Mucosa of descending colon (tissue), 3 donors: ENCODE measurements around the gene ARHGAP6. TPM values are rescaled to one million over a fixed set of nuclear protein-coding genes. Genes with fewer than 3 reads are reported as not detected.

Experiments
- ATAC-seq: fragments of 200-7000 bp; cut with Tn5 transposase; one replicate; pipeline ENCODE4 v1.9.1; 2020; ENCODE audit warnings: mild to moderate bottlenecking, moderate library complexity
- DNase-seq, 3 donors: peaks; one replicate each; pipeline ENCODE4 v3.0.0-alpha.2; 2020
- H3K36me3 ChIP-seq: fragments of 200-600 bp; one replicate; pipeline ENCODE4 v1.8.0; 2021; ENCODE audit warnings: low read depth, mild to moderate bottlenecking
- H3K4me1 ChIP-seq: fragments of 200-600 bp; one replicate; pipeline ENCODE4 v1.8.0; 2021; ENCODE audit warnings: low read depth, mild to moderate bottlenecking
- H3K4me3 ChIP-seq: fragments of 200-600 bp; one replicate; pipeline ENCODE4 v1.8.0; 2021; ENCODE audit warnings: mild to moderate bottlenecking
- H3K9me3 ChIP-seq: fragments of 200-600 bp; one replicate; pipeline ENCODE4 v1.8.0; 2021; ENCODE audit warnings: mild to moderate bottlenecking
- intact Hi-C, 2 donors: fragments of 100-400 bp; cut with DNase I in 1 of 2; cut with micrococcal nuclease in 1 of 2; formaldehyde crosslinking; loops; one replicate each; pipeline versions ENCODE4 v1.11.0 to v1.11.1; 2022; cut with DNase I, micrococcal nuclease
- total RNA-seq, 3 donors: library from RNA; stranded (reverse); fragmentation: NEBNext Ultra II Directional in 2 of 3; extraction: Animal tissue kit (Norgen Biotek cat#: 25700) in 2 of 3; gene quantifications; one replicate each; pipeline versions ENCODE4 v1.2.1 to v1.2.4, GENCODE V29; 2021 to 2023
- TF ChIP-seq, protein P1 (sequence below): fragments of 200-600 bp; IDR thresholded peaks from one replicate; pipeline ENCODE4 v1.8.0; 2022; ENCODE audit warnings: antibody characterized with exemption, mild to moderate bottlenecking
- donor health status: DM: no; HTN: no; CAD: no; lungs with moderate emphysema.
- donor health status: DM: no; HTN: no; CAD: no.
- donor health status: DM: no; HTN: yes; CAD: no.

ARHGAP6 gene
- total RNA-seq, 3 donors from 2014 or later = 2.2 to 41.5 (median 4.4) TPM

DNA sequence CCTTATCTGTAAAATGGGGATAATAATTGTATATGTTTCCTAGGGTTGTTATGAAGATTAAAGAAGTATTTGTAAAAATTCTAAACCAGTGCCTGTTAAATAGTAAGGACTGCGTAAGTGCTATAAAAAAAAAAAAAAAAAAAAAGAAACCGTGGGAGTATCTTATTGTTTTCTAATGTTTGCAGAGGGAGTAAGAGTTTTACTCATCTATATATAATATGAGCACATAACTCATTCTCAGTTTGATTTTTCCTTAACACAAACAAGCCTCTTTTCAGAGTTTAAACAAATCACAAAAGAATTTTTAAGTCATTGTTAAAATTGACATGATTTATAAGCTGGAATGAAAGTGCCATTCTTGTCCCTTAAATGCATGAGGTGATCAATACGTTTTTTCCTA lies 267.6 kb downstream of the ARHGAP6 start:
- H3K9me3 ChIP-seq = no peaks in the 10 kb centered on the region
- H3K36me3 ChIP-seq = no peaks in the 10 kb centered on the region
- intact Hi-C loops = no loop called here
- H3K4me3 ChIP-seq = no peak overlapping the region
- ATAC-seq (no peak), DNase-seq (no peak)
- no peaks in the 10 kb centered on the region for H3K4me1 ChIP-seq
- TF ChIP-seq, protein P1, sequence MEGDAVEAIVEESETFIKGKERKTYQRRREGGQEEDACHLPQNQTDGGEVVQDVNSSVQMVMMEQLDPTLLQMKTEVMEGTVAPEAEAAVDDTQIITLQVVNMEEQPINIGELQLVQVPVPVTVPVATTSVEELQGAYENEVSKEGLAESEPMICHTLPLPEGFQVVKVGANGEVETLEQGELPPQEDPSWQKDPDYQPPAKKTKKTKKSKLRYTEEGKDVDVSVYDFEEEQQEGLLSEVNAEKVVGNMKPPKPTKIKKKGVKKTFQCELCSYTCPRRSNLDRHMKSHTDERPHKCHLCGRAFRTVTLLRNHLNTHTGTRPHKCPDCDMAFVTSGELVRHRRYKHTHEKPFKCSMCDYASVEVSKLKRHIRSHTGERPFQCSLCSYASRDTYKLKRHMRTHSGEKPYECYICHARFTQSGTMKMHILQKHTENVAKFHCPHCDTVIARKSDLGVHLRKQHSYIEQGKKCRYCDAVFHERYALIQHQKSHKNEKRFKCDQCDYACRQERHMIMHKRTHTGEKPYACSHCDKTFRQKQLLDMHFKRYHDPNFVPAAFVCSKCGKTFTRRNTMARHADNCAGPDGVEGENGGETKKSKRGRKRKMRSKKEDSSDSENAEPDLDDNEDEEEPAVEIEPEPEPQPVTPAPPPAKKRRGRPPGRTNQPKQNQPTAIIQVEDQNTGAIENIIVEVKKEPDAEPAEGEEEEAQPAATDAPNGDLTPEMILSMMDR = no peak

DNA sequence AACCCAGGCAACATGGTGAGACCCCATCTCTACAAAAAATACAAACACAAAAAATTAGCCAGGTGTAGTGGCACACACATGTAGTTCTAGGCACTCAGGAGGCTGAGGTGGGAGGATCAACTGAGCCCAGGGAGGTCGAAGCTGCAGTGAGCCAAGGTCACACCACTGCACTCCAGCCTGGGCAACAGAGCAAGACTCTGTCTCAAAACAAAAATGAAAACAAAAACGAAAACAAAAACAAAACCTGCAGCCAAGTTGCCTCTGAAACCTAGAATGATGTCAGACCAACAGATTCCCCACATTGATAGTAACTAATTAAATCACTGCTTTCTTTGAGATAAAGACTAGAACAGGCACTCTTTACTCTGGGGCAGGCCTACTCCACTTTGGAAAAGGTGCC lies 268.0 kb downstream of the ARHGAP6 start:
- DNase-seq (no peak), ATAC-seq (no peak)
- H3K4me3 ChIP-seq = no peak overlapping the region
- TF ChIP-seq, protein P1 = no peak
- no peaks in the 10 kb centered on the region for H3K36me3 ChIP-seq
- H3K4me1 ChIP-seq = no peaks in the 10 kb centered on the region
- H3K9me3 ChIP-seq = no peaks in the 10 kb centered on the region
- intact Hi-C loops = no loop called here

DNA sequence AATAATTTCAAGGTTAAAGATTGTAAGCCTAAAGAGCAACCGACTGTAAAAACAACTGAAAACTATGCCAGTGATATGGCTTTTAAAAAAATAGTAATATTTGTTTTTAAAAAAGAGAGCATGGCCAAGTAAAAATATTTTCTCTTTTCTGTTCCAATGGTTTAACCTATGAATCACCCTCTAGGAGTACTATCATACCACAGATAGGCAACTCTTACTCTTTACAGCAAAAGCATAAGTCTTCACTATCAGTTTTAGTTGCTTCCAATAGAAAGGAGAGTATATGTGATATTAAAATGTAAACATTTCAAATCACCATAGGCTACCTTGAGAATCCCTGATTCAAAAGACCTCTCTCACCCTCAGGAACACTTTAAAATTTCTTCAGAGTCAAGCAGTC lies 269.9 kb downstream of the ARHGAP6 start:
- no peaks in the 10 kb centered on the region for H3K9me3 ChIP-seq
- ATAC-seq = no peak
- H3K36me3 ChIP-seq = no peaks in the 10 kb centered on the region
- intact Hi-C loops = no loop called here
- TF ChIP-seq, protein P1 = no peak
- no peak overlapping the region for H3K4me3 ChIP-seq
- no peaks in the 10 kb centered on the region for H3K4me1 ChIP-seq
- DNase-seq = no peak

DNA sequence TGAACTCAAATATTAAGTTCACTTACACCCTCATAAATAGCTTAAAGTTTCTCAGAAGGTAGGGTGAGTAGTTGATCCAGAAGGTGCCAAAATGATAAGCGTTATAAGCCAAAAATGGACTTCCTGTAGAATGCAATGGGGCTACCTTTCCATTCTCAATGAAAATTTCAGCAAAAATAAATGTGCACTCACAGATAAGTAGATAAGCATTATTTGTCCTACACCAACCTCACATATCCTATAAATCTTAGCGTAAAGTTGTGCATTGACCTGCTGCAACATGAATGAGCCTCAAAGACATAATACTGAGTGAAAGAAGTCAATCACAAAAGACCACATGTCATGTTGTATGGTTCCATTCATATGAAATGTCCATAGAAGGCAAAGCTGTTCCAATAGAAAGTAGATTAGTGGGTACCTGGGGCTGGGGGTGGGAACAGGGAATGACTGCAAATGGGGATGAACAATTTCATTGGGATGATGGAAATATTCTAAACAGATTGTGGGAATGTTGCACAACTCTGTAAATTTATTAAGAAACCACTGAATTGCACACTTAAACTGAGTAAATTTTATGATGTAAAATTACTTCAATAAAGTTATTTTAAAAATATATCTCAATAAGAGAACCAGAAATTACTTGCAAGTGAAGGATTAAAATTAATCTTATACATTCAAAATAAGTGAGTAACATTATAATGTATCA lies 271.6 kb downstream of the ARHGAP6 start:
- ATAC-seq = no peak
- TF ChIP-seq, protein P1 = no peak
- intact Hi-C loops = no loop called here
- Histone ChIP-seq H3K9me3 (no peaks in the 10 kb centered on the region), H3K4me1 (no peaks in the 10 kb centered on the region), H3K4me3 (no peak overlapping the region), H3K36me3 (no peaks in the 10 kb centered on the region)
- DNase-seq = no peak

DNA sequence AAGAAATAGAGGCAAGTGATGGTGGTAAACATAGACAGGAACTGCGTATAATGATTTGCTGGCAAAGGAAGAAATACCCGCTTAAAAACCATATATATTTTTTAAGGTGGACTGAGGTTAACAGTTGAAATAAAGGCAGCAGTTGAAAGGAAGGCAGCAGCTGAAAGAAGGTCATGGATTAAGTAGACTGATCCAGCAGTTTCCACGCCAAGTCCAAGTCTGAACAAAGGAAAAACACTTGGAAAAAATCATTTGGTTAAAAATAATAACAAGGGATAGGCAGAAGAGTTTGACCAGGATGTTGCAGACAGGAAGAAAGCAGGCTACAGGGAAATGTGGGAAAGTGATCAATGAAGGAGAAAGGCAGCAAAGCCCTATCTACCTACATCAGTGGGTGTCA lies 278.9 kb downstream of the ARHGAP6 start:
- Histone ChIP-seq H3K4me3 (no peak overlapping the region), H3K36me3 (no peaks in the 10 kb centered on the region), H3K4me1 (no peaks in the 10 kb centered on the region), H3K9me3 (no peaks in the 10 kb centered on the region)
- ATAC-seq = no peak
- DNase-seq = no peak
- intact Hi-C loops = no loop called here
- TF ChIP-seq, protein P1 = no peak
